ENCODE data around the gene TOR3A. TPM values are rescaled to one million over a fixed set of nuclear protein-coding genes. Genes with fewer than 3 reads are reported as not detected.

TOR3A gene
- polyA plus RNA-seq, 3 donors: 50.0 to 67.8 (median 60.9) TPM

- peaks cover 0 to 6% of the 10 kb centered on the region in 2 donors for H3K9me3 ChIP-seq (replicated peaks in 1 of 2; ENCODE audit: control insufficient read depth in 1 of 2, insufficient read depth in 1 of 2, low read length in 2 of 2)
- H4K20me1 ChIP-seq (ENCODE audit: insufficient read depth, low read length): peaks cover 11% of the 10 kb centered on the region
- peaks cover 6 to 17% of the 10 kb centered on the region in 2 donors for H3K36me3 ChIP-seq (replicated peaks in 1 of 2; ENCODE audit: control insufficient read depth in 1 of 2, insufficient read depth in 2 of 2, low read length in 2 of 2)
- H2AFZ ChIP-seq (ENCODE audit: insufficient read depth, low read depth, low read length, poor library complexity, severe bottlenecking): no peak overlapping the region
- WGBS (ENCODE audit: insufficient coverage): 100% methylated on average over 3 of the region's 5 CpGs
- TF ChIP-seq CTCF (IDR thresholded peaks at IDR 0.05): no peak
- peaks cover 0 to 5% of the 10 kb centered on the region in 2 donors for H3K4me1 ChIP-seq (ENCODE audit: control insufficient read depth in 1 of 2, insufficient read depth in 2 of 2, low read length in 2 of 2)
- no peak overlapping the region for H3K27ac ChIP-seq (ENCODE audit: low read depth in 1 of 2, low read length in 2 of 2)
- Mint-ChIP-seq H3K27ac (peak overlapping the region in 1 of 7 donors; percentile 54), H3K27me3 (ENCODE audit: low read depth in 3 of 3) (peaks cover 0 to 1% (median 0%) of the 10 kb centered on the region in 3 donors), H3K36me3 (peaks cover 22 to 38% of the 10 kb centered on the region in 2 donors), H3K4me3 (no peak overlapping the region), H3K4me1 (peaks cover 4% of the 10 kb centered on the region), H3K9me3 (peaks cover 0 to 13% (median 0%) of the 10 kb centered on the region in 7 donors)
- intact Hi-C loops (cut with micrococcal nuclease): no loop called here
- H3K4me3 ChIP-seq (replicated peaks in 1 of 3; ENCODE audit: low read depth in 2 of 3, low read length in 3 of 3): no peak overlapping the region
- H3K9ac ChIP-seq (ENCODE audit: insufficient read depth, low read length, poor library complexity, severe bottlenecking): no peak overlapping the region
- no peak for DNase-seq
- no peak overlapping the region for H3K4me2 ChIP-seq (replicated peaks; ENCODE audit: extremely low read depth, low read length, poor library complexity, severe bottlenecking)
- H3K79me2 ChIP-seq (ENCODE audit: insufficient read depth, low read length): peaks cover 37% of the 10 kb centered on the region
- H3K27me3 ChIP-seq (ENCODE audit: control insufficient read depth in 2 of 2, insufficient read depth in 2 of 2, low read length in 2 of 2): no peaks in the 10 kb centered on the region
Measured at GRCh38 chr1:179043907-179044306, 38.0 kb upstream of the TOR3A start.

GRCh38 chr1:179046808-179047635 is 34.8 kb upstream of the TOR3A start:
- peaks cover 6 to 27% of the 10 kb centered on the region in 2 donors for H3K36me3 ChIP-seq (replicated peaks in 1 of 2; ENCODE audit: control insufficient read depth in 1 of 2, insufficient read depth in 2 of 2, low read length in 2 of 2)
- no peak overlapping the region for H3K4me2 ChIP-seq (replicated peaks; ENCODE audit: extremely low read depth, low read length, poor library complexity, severe bottlenecking)
- H4K20me1 ChIP-seq (ENCODE audit: insufficient read depth, low read length): peaks cover 11% of the 10 kb centered on the region
- no peaks in the 10 kb centered on the region for H3K27me3 ChIP-seq (ENCODE audit: control insufficient read depth in 2 of 2, insufficient read depth in 2 of 2, low read length in 2 of 2)
- Mint-ChIP-seq H3K4me1 (peaks cover 2% of the 10 kb centered on the region), H3K9me3 (no peaks in the 10 kb centered on the region), H3K36me3 (peaks cover 22 to 42% of the 10 kb centered on the region in 2 donors), H3K4me3 (no peak overlapping the region), H3K27ac (peak overlapping the region in 4 of 7 donors; percentile 0 to 25 (median 15)), H3K27me3 (ENCODE audit: low read depth in 3 of 3) (peaks cover 0 to 1% (median 0%) of the 10 kb centered on the region in 3 donors)
- H3K4me1 ChIP-seq (ENCODE audit: control insufficient read depth in 1 of 2, insufficient read depth in 2 of 2, low read length in 2 of 2): no peaks in the 10 kb centered on the region
- peaks cover 0 to 5% of the 10 kb centered on the region in 2 donors for H3K9me3 ChIP-seq (replicated peaks in 1 of 2; ENCODE audit: control insufficient read depth in 1 of 2, insufficient read depth in 1 of 2, low read length in 2 of 2)
- H3K79me2 ChIP-seq (ENCODE audit: insufficient read depth, low read length): peaks cover 22% of the 10 kb centered on the region
- no peak for TF ChIP-seq CTCF (IDR thresholded peaks at IDR 0.05)
- H3K27ac ChIP-seq (ENCODE audit: low read depth in 1 of 2, low read length in 2 of 2): no peak overlapping the region
- no peak overlapping the region for H3K9ac ChIP-seq (ENCODE audit: insufficient read depth, low read length, poor library complexity, severe bottlenecking)
- WGBS (ENCODE audit: insufficient coverage): 89% methylated on average over 3 of the region's 14 CpGs
- intact Hi-C loops (cut with micrococcal nuclease): no loop called here
- no peak overlapping the region for H2AFZ ChIP-seq (ENCODE audit: insufficient read depth, low read depth, low read length, poor library complexity, severe bottlenecking)
- H3K4me3 ChIP-seq (replicated peaks in 1 of 3; ENCODE audit: low read depth in 2 of 3, low read length in 3 of 3): no peak overlapping the region
- DNase-seq: no peak

Data from CD14-positive monocyte (primary cell).